Body of pancreas (tissue), 4 donors: ENCODE results near the gene PIP4K2C.

Source experiments
- POLR2A ChIP-seq, 3 donors: fragments of 450-650 bp; IDR thresholded peaks; one replicate each; pipeline ENCODE4 v1.6.1; 2016; ENCODE audit warnings: antibody characterized with exemption in 3 of 3, mild to moderate bottlenecking in 2 of 3
- TF ChIP-seq, protein P1 (sequence below), 7 experiments: fragments of 450-650 bp in 4 of 7; fragments of 200-600 bp in 3 of 7; sonication (generic) in 3 of 7; IDR thresholded peaks; one replicate each; pipeline ENCODE4 v1.5.1; 2016 to 2019; ENCODE audit warnings: antibody characterized with exemption in 7 of 7

GRCh38 chr12:57626111-57626920, 35.3 kb downstream of the PIP4K2C start:
- TF ChIP-seq, protein P1, sequence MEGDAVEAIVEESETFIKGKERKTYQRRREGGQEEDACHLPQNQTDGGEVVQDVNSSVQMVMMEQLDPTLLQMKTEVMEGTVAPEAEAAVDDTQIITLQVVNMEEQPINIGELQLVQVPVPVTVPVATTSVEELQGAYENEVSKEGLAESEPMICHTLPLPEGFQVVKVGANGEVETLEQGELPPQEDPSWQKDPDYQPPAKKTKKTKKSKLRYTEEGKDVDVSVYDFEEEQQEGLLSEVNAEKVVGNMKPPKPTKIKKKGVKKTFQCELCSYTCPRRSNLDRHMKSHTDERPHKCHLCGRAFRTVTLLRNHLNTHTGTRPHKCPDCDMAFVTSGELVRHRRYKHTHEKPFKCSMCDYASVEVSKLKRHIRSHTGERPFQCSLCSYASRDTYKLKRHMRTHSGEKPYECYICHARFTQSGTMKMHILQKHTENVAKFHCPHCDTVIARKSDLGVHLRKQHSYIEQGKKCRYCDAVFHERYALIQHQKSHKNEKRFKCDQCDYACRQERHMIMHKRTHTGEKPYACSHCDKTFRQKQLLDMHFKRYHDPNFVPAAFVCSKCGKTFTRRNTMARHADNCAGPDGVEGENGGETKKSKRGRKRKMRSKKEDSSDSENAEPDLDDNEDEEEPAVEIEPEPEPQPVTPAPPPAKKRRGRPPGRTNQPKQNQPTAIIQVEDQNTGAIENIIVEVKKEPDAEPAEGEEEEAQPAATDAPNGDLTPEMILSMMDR (IDR thresholded peaks at IDR 0.05): no peak
- TF ChIP-seq POLR2A (IDR thresholded peaks at IDR 0.05): no peak
